ENCODE results near the gene LHPP.

The LHPP gene

GRCh38 chr10:124619802-124620490 lies 158.3 kb downstream of the LHPP start:
- no peak for DNase-seq (ENCODE audit: low read depth in 1 of 2, low spot score in 1 of 2)

GRCh38 chr10:124621637-124622036 lies 160.0 kb downstream of the LHPP start:
- DNase-seq (ENCODE audit: low read depth in 1 of 2, low spot score in 1 of 2) = no peak

- DNase-seq (ENCODE audit: low read depth in 1 of 2, low spot score in 1 of 2) = no peak
Measured at GRCh38 chr10:124622158-124622557, 160.5 kb downstream of the LHPP start.

DNA sequence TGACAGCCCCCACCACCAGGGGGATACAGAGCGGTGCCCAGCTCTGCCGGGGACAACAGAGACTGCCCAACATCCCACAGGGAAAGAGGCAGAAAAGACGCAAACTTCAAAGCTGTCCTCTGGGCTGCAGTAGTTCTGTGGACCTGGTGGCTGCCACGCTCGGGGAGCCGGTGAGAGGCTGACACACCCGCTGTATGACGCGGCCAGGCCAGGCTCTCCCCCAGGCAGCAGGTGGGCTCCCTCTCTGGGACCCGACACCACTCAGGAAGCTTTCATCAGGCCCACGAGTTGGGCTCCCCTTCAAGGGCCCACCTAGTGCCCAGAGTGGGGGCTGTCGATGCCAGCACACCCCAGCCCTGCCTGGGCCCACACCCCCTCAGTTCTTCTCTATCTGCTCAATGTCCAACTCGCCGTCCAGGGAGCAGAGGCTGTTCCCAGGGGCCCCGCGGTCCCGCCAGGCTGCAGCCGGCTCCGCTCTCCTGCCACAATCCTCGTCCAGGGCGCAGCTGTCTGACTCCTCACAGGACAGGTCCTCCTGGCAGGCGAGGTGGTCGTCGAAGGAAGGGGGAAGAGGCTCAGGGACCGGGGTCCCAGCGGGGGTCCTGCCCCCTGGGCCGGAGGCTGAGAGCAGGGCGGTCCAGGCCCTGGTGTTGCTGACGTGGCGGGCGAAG lies 161.4 kb downstream of the LHPP start:
- no peak for DNase-seq (ENCODE audit: low read depth in 1 of 2, low spot score in 1 of 2)

GRCh38 chr10:124624006-124624405 lies 162.4 kb downstream of the LHPP start:
- no peak for DNase-seq (ENCODE audit: low read depth in 1 of 2, low spot score in 1 of 2)

GRCh38 chr10:124624466-124624865 lies 162.8 kb downstream of the LHPP start:
- no peak for DNase-seq (ENCODE audit: low read depth in 1 of 2, low spot score in 1 of 2)

DNA sequence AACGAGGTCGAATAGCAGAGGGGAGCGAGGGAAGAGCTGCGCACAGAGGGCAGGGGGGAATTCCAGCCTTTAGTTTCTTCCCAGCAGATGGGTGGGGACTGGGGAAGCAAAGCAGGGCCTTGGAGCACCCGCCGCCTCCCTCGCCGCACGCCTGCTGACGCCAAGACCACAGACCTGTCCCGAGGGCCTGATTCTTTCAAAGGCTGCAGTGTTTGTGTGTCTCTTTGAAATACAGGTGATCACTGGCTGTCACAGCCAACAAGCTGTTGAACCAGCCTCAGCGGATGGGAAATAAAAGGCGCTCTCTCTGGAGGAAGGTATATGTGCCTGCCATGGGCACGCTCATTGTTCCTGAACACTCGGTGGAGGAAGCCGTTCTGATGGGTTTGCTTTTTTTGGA lies 163.3 kb downstream of the LHPP start:
- no peak for DNase-seq (ENCODE audit: low read depth in 1 of 2, low spot score in 1 of 2)

DNA sequence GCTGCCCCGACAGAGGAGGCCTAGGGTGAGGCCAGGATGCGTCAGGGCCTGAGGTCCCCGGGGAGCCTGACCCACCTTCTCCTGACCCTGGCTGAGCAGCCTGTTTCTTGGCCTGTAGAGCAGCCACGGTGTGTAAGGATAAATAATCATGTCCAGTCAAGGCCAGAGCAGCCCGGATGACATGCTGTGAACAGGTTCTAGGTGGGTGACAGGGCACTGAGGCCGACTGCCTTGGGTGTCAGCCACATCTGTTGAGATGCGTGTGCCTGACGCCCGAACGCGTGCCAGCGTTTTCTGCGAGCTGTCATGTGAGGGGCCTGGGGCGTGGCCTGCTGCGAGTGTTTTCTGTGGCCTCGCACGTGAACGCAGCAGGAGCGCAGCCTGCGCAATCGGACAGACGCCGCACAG lies 164.2 kb downstream of the LHPP start:
- DNase-seq (ENCODE audit: low read depth in 1 of 2, low spot score in 1 of 2) = no peak

DNA sequence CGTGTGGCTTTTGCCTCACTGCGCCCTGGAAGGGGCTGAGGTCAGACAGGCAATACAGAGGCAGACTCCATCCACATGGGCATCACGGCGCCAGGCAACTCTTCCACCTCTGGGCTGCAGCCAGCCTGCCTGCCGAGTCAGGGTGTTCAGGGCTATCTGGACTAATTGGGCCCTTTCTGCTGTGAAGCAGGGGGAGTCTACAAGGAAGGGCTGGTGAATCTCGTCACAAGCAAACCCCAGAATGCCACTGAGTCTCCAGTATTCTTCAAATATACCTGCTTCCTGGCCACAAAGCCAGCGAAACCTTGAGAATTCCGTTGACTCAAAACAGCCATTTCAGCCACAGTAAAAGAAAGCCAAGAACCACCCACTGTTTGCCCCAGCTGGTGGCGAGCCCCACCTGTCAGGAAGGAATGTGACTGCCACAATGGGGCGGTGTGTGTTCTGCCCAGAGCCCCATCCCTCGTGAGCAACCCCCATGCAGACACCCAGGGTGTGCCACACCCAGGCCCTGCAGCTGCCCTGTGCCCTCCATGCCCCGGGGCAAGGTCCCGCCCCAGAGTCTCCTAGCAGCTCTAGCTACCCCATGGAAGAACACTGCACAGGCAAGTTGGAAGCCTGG lies 165.2 kb downstream of the LHPP start:
- DNase-seq (ENCODE audit: low read depth in 1 of 2, low spot score in 1 of 2) = peak in 1 of 2 donors; percentile 26

GRCh38 chr10:124627866-124628675 lies 166.4 kb downstream of the LHPP start:
- no peak for DNase-seq (ENCODE audit: low read depth in 1 of 2, low spot score in 1 of 2)

- DNase-seq (ENCODE audit: low read depth in 1 of 2, low spot score in 1 of 2) = no peak
Measured at GRCh38 chr10:124628676-124629021, 167.0 kb downstream of the LHPP start.

- DNase-seq (ENCODE audit: low read depth in 1 of 2, low spot score in 1 of 2) = no peak
Measured at GRCh38 chr10:124629415-124629814, 167.8 kb downstream of the LHPP start.

GRCh38 chr10:124629842-124630241 lies 168.2 kb downstream of the LHPP start:
- DNase-seq (ENCODE audit: low read depth in 1 of 2, low spot score in 1 of 2) = no peak

GRCh38 chr10:124630551-124630950 lies 168.9 kb downstream of the LHPP start:
- DNase-seq (ENCODE audit: low read depth in 1 of 2, low spot score in 1 of 2) = no peak

GRCh38 chr10:124632064-124632531 lies 170.5 kb downstream of the LHPP start:
- DNase-seq (ENCODE audit: low read depth in 1 of 2, low spot score in 1 of 2) = no peak

- DNase-seq (ENCODE audit: low read depth in 1 of 2, low spot score in 1 of 2) = no peak
Measured at GRCh38 chr10:124632566-124632965, 170.9 kb downstream of the LHPP start.

DNA sequence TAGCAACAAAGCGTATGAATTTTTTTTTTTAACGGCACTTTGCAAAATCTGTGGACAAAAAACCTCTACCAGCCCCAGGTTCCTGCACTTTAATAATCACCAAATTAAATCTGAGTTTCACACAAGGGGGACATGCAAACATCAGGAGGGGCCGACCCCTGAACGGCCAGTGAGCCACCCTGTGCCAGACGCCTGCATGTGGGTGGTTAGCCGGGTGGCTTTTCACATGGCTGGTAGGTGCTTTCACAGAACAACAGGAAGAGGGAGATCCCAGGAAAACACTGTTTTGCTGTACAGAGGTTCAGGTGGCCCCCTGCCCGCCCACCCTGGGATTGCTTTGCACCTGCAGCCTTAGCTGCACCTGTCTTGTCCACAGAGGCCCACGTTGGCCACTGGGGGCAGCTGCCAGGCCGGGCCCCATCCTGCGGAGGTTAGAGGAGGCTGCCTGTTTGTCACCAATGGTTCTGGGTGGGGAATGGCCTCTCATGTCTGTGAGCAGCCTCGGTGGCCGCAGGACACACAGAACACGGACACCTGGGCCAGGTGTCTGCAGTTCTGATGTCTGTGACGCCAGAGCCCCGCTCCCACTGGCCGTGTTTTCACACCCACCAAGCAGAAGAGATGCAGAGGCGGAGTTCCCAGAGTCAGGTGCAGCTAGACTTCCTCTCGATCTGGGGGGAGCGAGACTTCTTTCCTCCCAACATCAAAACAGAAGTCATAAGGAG lies 174.8 kb downstream of the LHPP start:
- no peak for DNase-seq (ENCODE audit: low read depth in 1 of 2, low spot score in 1 of 2)

DNA sequence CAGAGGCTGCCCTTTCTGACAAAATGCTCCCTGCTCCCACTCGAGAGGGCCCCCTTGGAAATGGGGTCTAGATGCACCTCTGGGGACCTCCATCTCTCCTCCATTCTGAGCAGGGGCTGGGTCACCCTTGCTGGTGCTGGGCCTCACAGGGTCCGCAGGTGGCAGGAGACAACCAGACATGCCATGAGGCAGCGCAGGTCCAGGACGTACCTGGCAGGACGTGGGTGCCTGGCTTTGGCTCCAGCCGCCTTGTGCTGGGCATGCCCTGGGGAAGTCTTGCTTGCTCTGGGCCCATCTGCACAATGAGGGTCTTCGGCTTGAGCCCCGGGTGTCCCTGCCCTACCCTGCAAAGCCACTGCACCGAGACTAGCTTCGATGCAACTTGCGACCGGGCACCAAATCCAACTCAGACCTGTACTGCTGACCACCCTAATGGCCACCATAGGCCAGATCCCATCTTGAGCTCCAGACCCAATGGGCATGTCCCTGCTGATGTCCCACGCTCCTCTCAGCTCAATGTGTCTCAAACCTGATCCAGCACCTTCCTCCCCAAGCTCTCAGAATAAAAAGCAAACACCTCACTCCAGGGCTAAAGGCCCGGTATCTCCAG lies 175.6 kb downstream of the LHPP start:
- DNase-seq (ENCODE audit: low read depth in 1 of 2, low spot score in 1 of 2) = no peak

DNA sequence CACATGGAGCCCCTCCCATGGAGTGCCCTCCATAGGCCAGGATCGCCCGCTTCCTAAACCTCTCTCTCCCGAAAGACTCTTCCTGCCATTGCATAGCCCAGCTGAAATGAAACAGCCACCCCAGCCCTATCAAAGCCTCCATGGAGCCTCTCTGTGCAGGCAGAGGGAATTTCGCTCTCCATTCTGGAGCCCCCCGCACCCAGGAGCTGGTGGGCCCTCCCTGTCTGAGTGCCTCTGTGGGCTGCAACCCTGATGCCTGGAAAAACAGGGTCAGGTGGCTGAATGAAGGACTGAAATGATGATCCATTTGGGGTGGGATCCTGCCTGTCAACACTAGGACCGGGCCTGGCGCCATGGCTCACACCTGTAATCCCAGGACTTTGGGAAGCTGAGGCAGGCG lies 176.1 kb downstream of the LHPP start:
- no peak for DNase-seq (ENCODE audit: low read depth in 1 of 2, low spot score in 1 of 2)

DNA sequence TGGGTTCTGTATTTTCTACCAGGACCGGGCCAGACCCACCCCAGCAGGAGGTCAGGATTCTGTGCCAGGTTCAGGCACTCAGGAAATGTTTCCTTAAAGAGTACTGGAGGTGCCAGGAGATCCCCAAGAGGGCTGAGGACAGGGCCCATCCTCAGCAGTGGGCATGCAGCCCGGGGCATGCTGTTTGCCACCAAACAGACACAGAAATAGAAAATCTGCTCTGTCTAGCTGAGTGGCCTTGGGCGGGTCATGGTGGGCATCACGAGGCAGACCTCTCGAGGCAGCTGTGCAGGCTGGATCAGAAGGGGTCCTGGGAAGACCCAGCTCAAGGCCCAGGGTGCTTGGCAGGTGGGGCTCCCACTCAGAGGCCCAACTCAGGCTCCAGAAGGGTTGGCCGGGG lies 177.6 kb downstream of the LHPP start:
- no peak for DNase-seq (ENCODE audit: low read depth in 1 of 2, low spot score in 1 of 2)

DNA sequence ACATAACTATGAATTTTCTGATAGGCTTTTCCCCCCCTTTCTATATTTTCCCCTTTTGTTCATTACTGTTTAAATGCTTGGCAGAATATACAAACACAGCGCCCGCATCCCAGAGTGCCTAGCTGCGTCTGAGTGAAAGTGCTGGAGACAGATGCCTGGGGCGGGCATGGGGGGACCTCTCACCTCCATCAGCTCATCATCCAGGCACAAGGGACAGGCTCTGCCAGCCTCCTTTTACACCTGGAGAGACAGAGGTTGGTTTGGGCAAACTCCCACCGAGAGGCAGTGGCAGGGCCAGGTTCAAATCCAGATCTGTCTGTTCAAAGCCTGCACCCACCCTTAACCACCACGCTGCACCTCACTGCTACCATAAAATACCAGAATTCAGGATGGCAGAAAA lies 178.0 kb downstream of the LHPP start:
- no peak for DNase-seq (ENCODE audit: low read depth in 1 of 2, low spot score in 1 of 2)
